HEK293 (cell line): ENCODE data around the gene PABPN1.

Experiments
- EGR2 ChIP-seq: fragments of 450-650 bp; formaldehyde crosslinking; IDR thresholded peaks from 2 replicates; pipeline ENCODE4 v1.5.1; 2016; ENCODE audit warnings: low read depth, missing biosample characterization, missing genetic modification characterization
- IKZF3 ChIP-seq: fragments of 450-650 bp; IDR thresholded peaks from 2 replicates; pipeline ENCODE4 v1.5.0; 2018; ENCODE audit warnings: missing biosample characterization, mild to moderate bottlenecking, missing genetic modification characterization, moderate library complexity
- KLF7 ChIP-seq: fragments of 450-650 bp; formaldehyde crosslinking; IDR thresholded peaks from 2 replicates; pipeline ENCODE4 v1.5.1; 2016; ENCODE audit warnings: missing biosample characterization, missing genetic modification characterization, borderline replicate concordance
- KLF8 ChIP-seq: fragments of 450-650 bp; formaldehyde crosslinking; IDR thresholded peaks from 2 replicates; pipeline ENCODE4 v1.5.1; 2016; ENCODE audit warnings: missing biosample characterization, missing genetic modification characterization
- MEIS1 ChIP-seq: sonication (generic); formaldehyde crosslinking; IDR thresholded peaks from 2 replicates; pipeline ENCODE4 v1.8.1; 2022; ENCODE audit warnings: missing genetic modification reagents, mild to moderate bottlenecking, borderline replicate concordance
- OSR2 ChIP-seq: fragments of 450-650 bp; formaldehyde crosslinking; IDR thresholded peaks from 2 replicates; pipeline ENCODE4 v1.5.1; 2016; ENCODE audit warnings: missing biosample characterization, missing genetic modification characterization
- RBAK ChIP-seq: fragments of 450-650 bp; formaldehyde crosslinking; IDR thresholded peaks from 2 replicates; pipeline ENCODE4 v1.5.1; 2016; ENCODE audit warnings: missing biosample characterization, missing genetic modification characterization
- REPIN1 ChIP-seq: fragments of 450-650 bp; formaldehyde crosslinking; IDR thresholded peaks from 2 replicates; pipeline ENCODE4 v1.5.1; 2017; ENCODE audit warnings: missing biosample characterization, missing genetic modification characterization, low read depth
- SCRT1 ChIP-seq: fragments of 450-650 bp; formaldehyde crosslinking; IDR thresholded peaks from 2 replicates; pipeline ENCODE4 v1.5.1; 2016; ENCODE audit warnings: missing biosample characterization, missing genetic modification characterization, borderline replicate concordance
- TCF7L2 ChIP-seq: IDR thresholded peaks from 2 replicates; pipeline ENCODE4 v1.6.1; 2011; ENCODE audit warnings: low read depth, mild to moderate bottlenecking, inconsistent platforms, low read length, moderate library complexity, borderline replicate concordance
- ZIC2 ChIP-seq: fragments of 450-650 bp; formaldehyde crosslinking; IDR thresholded peaks from 2 replicates; pipeline ENCODE4 v1.5.1; 2016; ENCODE audit warnings: missing biosample characterization, missing genetic modification characterization
- ZNF2 ChIP-seq: fragments of 450-650 bp; formaldehyde crosslinking; IDR thresholded peaks from 2 replicates; pipeline ENCODE4 v1.5.1; 2016; ENCODE audit warnings: missing biosample characterization, missing genetic modification characterization
- ZNF223 ChIP-seq: fragments of 450-650 bp; formaldehyde crosslinking; IDR thresholded peaks from 2 replicates; pipeline ENCODE4 v1.5.1; 2016; ENCODE audit warnings: missing biosample characterization, missing genetic modification characterization
- ZNF311 ChIP-seq: fragments of 450-650 bp; formaldehyde crosslinking; IDR thresholded peaks from 2 replicates; pipeline ENCODE4 v1.5.1; 2017; ENCODE audit warnings: missing biosample characterization, missing genetic modification characterization, borderline replicate concordance
- ZNF335 ChIP-seq: fragments of 450-650 bp; formaldehyde crosslinking; conservative IDR thresholded peaks from 2 replicates; pipeline ENCODE4 v1.5.1; 2016; ENCODE audit warnings: missing biosample characterization, missing genetic modification characterization
- ZNF341 ChIP-seq: fragments of 450-650 bp; formaldehyde crosslinking; IDR thresholded peaks from 2 replicates; pipeline ENCODE4; 2016; ENCODE audit warnings: low read depth, missing biosample characterization, missing genetic modification characterization
- ZNF354C ChIP-seq: fragments of 450-650 bp; formaldehyde crosslinking; IDR thresholded peaks from 2 replicates; pipeline ENCODE4 v1.5.1; 2016; ENCODE audit warnings: missing biosample characterization, missing genetic modification characterization, low read depth, borderline replicate concordance
- ZNF548 ChIP-seq: fragments of 450-650 bp; formaldehyde crosslinking; IDR thresholded peaks from 2 replicates; pipeline ENCODE4 v1.5.1; 2016; ENCODE audit warnings: missing biosample characterization, missing genetic modification characterization
- ZNF560 ChIP-seq: fragments of 450-650 bp; formaldehyde crosslinking; IDR thresholded peaks from 2 replicates; pipeline ENCODE4 v1.5.1; 2017; ENCODE audit warnings: missing biosample characterization, missing genetic modification characterization, borderline replicate concordance
- ZNF585B ChIP-seq: fragments of 450-650 bp; formaldehyde crosslinking; IDR thresholded peaks from 2 replicates; pipeline ENCODE4 v1.5.1; 2016; ENCODE audit warnings: missing biosample characterization, missing genetic modification characterization
- ZNF629 ChIP-seq: fragments of 450-650 bp; formaldehyde crosslinking; IDR thresholded peaks from 2 replicates; pipeline ENCODE4 v1.5.1; 2017; ENCODE audit warnings: missing biosample characterization, missing genetic modification characterization
- ZNF76 ChIP-seq: fragments of 450-650 bp; formaldehyde crosslinking; IDR thresholded peaks from 2 replicates; pipeline ENCODE4; 2016; ENCODE audit warnings: low read depth, missing biosample characterization, missing genetic modification characterization, borderline replicate concordance
- ZNF785 ChIP-seq: fragments of 450-650 bp; formaldehyde crosslinking; IDR thresholded peaks from 2 replicates; pipeline ENCODE4 v1.5.1; 2016; ENCODE audit warnings: missing biosample characterization, missing genetic modification characterization
- ZNF843 ChIP-seq: fragments of 450-650 bp; formaldehyde crosslinking; IDR thresholded peaks from 2 replicates; pipeline ENCODE4 v1.5.1; 2016; ENCODE audit warnings: missing biosample characterization, missing genetic modification characterization
- ZXDB ChIP-seq: fragments of 450-650 bp; formaldehyde crosslinking; IDR thresholded peaks from 2 replicates; pipeline ENCODE4 v1.5.1; 2016; ENCODE audit warnings: missing biosample characterization, missing genetic modification characterization
- TF ChIP-seq, protein P1 (sequence below): fragments of 450-650 bp; formaldehyde crosslinking; IDR thresholded peaks from 2 replicates; pipeline ENCODE4 v1.5.1; 2017; ENCODE audit warnings: missing biosample characterization, missing genetic modification characterization
- TF ChIP-seq, protein P2 (sequence below): fragments of 450-650 bp; formaldehyde crosslinking; IDR thresholded peaks from 2 replicates; pipeline ENCODE4 v1.5.1; 2016; ENCODE audit warnings: missing biosample characterization, missing genetic modification characterization
- TF ChIP-seq, protein P3 (sequence below): fragments of 450-650 bp; formaldehyde crosslinking; IDR thresholded peaks from 2 replicates; pipeline ENCODE4 v1.5.1; 2017; ENCODE audit warnings: missing biosample characterization, missing genetic modification characterization
- TF ChIP-seq, protein P4 (sequence below): fragments of 450-650 bp; formaldehyde crosslinking; IDR thresholded peaks from 2 replicates; pipeline ENCODE4 v1.5.1; 2016; ENCODE audit warnings: missing biosample characterization, missing genetic modification characterization
- TF ChIP-seq, protein P5 (sequence below): fragments of 450-650 bp; formaldehyde crosslinking; IDR thresholded peaks from 2 replicates; pipeline ENCODE4 v1.5.1; 2017; ENCODE audit warnings: missing biosample characterization, mild to moderate bottlenecking, missing genetic modification characterization, moderate library complexity
- TF ChIP-seq, protein P6 (sequence below): fragments of 450-650 bp; formaldehyde crosslinking; IDR thresholded peaks from 2 replicates; pipeline ENCODE4 v1.5.1; 2016; ENCODE audit warnings: missing biosample characterization, missing genetic modification characterization
- TF ChIP-seq, protein P7 (sequence below): fragments of 450-650 bp; formaldehyde crosslinking; IDR thresholded peaks from 2 replicates; pipeline ENCODE4 v1.5.1; 2016; ENCODE audit warnings: missing biosample characterization, missing genetic modification characterization

The PABPN1 gene

DNA sequence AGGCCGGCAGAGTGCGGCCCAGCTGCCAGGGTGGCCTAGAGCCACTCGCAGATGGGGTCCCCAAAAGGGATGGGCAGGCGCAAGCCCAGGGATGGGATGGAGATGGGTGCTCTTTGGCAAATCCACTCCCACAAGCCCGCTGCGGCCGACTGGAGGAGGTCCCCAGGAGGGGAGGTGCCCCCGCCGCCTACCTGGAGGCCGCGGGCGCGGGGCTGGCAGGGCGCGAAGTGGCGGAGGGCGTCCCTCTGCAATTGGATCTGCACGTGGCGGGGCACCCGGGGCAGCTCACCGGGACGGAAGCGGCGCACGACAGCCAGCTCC lies 19.3 kb upstream of the PABPN1 start (continued):
- TF ChIP-seq ZNF585B (tag by site-specific recombination) (no peak), RBAK (tag by site-specific recombination) (0 out of 2 replicates have a peak, but pooled peaks have one; percentile 12), KLF7 (tag by site-specific recombination) (peak; percentile 88), ZNF843 (tag by site-specific recombination) (peak; percentile 50), ZNF629 (peak; percentile 8; the same call in 1 of the 2 replicates), SCRT1 (tag by site-specific recombination) (no peak), TCF7L2 (no peak), ZNF785 (peak; percentile 72; the same call in 1 of the 2 replicates), MEIS1 (CRISPR knock-in tag) (no peak), ZNF2 (peak; percentile 88), OSR2 (tag by site-specific recombination) (peak; percentile 36; the same call in 1 of the 2 replicates), ZNF76 (peak; percentile 74), KLF8 (tag by site-specific recombination) (peak; percentile 97), ZNF311 (tag by site-specific recombination) (no peak), ZNF354C (tag by site-specific recombination) (no peak), ZNF341 (tag by site-specific recombination) (peak; percentile 65), ZNF560 (no peak), ZIC2 (tag by site-specific recombination) (peak; percentile 63), ZNF223 (tag by site-specific recombination) (no peak), ZNF548 (tag by site-specific recombination) (peak; percentile 66), REPIN1 (tag by site-specific recombination) (peak; percentile 78; the same call in 1 of the 2 replicates), ZNF335 (0 out of 2 replicates have a peak, but pooled peaks have one; percentile 44), IKZF3 (tag by site-specific recombination) (0 out of 2 replicates have a peak, but pooled peaks have one; percentile 1), EGR2 (peak; percentile 83), ZXDB (peak; percentile 89)
- TF ChIP-seq, protein P1, sequence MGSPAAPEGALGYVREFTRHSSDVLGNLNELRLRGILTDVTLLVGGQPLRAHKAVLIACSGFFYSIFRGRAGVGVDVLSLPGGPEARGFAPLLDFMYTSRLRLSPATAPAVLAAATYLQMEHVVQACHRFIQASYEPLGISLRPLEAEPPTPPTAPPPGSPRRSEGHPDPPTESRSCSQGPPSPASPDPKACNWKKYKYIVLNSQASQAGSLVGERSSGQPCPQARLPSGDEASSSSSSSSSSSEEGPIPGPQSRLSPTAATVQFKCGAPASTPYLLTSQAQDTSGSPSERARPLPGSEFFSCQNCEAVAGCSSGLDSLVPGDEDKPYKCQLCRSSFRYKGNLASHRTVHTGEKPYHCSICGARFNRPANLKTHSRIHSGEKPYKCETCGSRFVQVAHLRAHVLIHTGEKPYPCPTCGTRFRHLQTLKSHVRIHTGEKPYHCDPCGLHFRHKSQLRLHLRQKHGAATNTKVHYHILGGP (tag by site-specific recombination) = no peak
- TF ChIP-seq, protein P2, sequence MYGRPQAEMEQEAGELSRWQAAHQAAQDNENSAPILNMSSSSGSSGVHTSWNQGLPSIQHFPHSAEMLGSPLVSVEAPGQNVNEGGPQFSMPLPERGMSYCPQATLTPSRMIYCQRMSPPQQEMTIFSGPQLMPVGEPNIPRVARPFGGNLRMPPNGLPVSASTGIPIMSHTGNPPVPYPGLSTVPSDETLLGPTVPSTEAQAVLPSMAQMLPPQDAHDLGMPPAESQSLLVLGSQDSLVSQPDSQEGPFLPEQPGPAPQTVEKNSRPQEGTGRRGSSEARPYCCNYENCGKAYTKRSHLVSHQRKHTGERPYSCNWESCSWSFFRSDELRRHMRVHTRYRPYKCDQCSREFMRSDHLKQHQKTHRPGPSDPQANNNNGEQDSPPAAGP = peak; percentile 79
- TF ChIP-seq, protein P3, sequence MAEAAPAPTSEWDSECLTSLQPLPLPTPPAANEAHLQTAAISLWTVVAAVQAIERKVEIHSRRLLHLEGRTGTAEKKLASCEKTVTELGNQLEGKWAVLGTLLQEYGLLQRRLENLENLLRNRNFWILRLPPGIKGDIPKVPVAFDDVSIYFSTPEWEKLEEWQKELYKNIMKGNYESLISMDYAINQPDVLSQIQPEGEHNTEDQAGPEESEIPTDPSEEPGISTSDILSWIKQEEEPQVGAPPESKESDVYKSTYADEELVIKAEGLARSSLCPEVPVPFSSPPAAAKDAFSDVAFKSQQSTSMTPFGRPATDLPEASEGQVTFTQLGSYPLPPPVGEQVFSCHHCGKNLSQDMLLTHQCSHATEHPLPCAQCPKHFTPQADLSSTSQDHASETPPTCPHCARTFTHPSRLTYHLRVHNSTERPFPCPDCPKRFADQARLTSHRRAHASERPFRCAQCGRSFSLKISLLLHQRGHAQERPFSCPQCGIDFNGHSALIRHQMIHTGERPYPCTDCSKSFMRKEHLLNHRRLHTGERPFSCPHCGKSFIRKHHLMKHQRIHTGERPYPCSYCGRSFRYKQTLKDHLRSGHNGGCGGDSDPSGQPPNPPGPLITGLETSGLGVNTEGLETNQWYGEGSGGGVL (tag by site-specific recombination) = peak; percentile 18
- TF ChIP-seq, protein P4, sequence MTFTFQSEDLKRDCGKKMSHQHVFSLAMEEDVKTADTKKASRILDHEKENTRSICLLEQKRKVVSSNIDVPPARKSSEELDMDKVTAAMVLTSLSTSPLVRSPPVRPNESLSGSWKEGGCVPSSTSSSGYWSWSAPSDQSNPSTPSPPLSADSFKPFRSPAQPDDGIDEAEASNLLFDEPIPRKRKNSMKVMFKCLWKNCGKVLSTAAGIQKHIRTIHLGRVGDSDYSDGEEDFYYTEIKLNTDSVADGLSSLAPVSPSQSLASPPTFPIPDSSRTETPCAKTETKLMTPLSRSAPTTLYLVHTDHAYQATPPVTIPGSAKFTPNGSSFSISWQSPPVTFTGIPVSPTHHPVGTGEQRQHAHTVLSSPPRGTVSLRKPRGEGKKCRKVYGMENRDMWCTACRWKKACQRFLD (tag by site-specific recombination) = peak; percentile 89
- TF ChIP-seq, protein P5, sequence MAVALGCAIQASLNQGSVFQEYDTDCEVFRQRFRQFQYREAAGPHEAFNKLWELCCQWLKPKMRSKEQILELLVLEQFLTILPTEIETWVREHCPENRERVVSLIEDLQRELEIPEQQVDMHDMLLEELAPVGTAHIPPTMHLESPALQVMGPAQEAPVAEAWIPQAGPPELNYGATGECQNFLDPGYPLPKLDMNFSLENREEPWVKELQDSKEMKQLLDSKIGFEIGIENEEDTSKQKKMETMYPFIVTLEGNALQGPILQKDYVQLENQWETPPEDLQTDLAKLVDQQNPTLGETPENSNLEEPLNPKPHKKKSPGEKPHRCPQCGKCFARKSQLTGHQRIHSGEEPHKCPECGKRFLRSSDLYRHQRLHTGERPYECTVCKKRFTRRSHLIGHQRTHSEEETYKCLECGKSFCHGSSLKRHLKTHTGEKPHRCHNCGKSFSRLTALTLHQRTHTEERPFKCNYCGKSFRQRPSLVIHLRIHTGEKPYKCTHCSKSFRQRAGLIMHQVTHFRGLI = peak; percentile 38; the same call in 1 of the 2 replicates
- TF ChIP-seq, protein P6, sequence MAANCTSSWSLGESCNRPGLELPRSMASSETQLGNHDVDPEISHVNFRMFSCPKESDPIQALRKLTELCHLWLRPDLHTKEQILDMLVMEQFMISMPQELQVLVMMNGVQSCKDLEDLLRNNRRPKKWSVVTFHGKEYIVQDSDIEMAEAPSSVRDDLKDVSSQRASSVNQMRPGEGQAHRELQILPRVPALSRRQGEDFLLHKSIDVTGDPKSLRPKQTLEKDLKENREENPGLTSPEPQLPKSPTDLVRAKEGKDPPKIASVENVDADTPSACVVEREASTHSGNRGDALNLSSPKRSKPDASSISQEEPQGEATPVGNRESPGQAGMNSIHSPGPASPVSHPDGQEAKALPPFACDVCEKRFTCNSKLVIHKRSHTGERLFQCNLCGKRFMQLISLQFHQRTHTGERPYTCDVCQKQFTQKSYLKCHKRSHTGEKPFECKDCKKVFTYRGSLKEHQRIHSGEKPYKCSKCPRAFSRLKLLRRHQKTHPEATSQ (tag by site-specific recombination) = peak; percentile 84
- TF ChIP-seq, protein P7, sequence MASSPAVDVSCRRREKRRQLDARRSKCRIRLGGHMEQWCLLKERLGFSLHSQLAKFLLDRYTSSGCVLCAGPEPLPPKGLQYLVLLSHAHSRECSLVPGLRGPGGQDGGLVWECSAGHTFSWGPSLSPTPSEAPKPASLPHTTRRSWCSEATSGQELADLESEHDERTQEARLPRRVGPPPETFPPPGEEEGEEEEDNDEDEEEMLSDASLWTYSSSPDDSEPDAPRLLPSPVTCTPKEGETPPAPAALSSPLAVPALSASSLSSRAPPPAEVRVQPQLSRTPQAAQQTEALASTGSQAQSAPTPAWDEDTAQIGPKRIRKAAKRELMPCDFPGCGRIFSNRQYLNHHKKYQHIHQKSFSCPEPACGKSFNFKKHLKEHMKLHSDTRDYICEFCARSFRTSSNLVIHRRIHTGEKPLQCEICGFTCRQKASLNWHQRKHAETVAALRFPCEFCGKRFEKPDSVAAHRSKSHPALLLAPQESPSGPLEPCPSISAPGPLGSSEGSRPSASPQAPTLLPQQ (tag by site-specific recombination) = peak; percentile 59
